ENCODE results near the gene USPL1.
A peak's percentile ranks its signal among the peaks of the same experiment; 100 is the strongest.
"Not testable (repeated sequence)": the region's sequence is repeated elsewhere in the genome, so short reads cannot be mapped to it uniquely, and the experiment has no call there.

The USPL1 gene

DNA sequence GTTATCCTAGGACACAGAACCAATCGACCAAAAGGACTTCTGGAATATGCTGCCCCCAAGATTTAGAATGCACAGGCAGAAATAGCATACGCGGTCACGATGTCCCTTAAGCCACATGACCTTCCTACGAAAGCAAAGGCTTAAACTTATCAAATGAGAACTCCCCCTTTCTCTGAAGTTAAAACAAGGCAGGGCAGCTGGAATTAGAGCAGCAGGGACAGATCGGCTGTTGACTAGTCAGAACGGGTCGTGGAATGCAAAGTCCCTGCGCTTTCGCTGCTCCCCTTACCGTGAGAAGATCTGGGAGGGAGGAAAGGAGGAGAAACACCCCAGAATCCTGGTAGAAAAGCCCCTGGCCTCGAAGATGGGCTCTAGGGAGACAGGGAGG is 799 bp upstream of the USPL1 start:
- DNase-seq (ENCODE audit: low spot score), result peak; percentile 98

DNA sequence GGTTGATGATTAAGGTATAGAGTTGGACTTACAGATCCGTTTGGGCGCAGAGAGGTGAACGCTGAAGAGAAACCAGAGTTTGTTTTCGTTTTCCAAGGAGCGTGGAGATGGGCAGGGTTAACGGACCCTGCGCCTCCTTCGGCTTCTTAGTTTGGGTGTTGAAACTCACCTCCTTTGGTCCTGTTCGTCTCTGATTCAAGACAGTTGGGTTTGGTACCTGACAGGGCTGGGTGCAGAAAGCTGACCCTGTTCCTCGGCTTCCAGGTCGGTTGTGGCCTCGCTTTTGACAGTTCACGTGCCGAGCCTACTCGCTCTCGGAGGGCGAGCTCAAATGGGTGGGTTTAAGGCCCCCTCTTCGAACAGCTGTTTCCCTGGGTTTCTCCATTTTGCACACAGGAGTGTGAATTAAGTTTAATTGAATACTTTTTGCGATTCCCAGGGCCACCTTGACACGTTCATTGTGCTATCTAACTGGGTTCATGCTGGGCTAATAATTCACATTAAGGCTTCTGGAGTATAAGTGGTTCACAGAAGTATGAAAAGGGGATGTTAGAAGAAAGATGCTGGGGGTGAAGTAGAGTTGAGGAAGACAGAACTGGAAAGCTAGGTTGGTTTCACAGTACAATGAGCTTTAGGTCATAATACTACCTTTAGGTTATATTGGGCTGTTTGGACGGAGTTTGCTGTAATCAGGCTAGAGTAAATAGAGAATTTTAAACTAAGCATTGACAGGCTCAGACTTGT is 638 bp downstream of the USPL1 start:
- DNase-seq (ENCODE audit: low spot score), result peak; percentile 37

DNA sequence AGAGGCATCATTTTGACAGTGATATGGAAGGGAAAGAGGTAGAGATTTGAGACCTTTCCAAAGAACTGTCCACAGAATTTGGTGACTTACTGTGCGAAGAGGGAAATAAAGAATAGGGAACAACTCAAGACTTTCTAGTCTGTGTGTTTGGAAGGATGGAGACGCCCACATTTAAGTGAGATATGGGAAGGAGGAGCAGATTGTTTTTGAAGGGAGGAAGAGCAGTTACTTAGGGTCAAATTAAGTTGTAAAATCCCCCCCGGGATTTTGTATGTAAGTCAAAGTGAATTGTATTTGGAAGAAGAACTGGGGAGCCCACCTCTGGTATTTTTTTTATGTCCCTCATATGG is 1.2 kb downstream of the USPL1 start:
- peak; percentile 32 for DNase-seq (ENCODE audit: low spot score)

DNA sequence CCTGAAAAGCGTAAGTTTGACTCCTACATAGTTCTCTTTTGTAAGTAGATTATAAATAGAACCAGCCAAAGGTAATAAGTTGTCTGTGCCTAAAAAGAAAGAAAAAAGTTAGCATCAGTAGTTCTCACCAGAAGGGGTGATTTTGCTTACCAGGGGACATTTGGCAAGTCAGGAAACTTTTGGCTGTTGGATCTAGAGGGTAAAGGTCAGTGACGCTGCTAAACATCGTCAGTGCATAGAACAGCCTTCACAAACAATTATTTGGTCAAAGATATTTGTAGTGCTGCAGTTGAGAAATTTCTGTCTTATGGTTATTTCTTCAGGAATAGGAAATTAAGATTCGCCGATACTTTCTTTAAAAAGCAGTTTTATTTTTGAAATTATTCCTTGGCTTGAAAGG is 2.0 kb downstream of the USPL1 start:
- no peak for DNase-seq (ENCODE audit: low spot score)

DNA sequence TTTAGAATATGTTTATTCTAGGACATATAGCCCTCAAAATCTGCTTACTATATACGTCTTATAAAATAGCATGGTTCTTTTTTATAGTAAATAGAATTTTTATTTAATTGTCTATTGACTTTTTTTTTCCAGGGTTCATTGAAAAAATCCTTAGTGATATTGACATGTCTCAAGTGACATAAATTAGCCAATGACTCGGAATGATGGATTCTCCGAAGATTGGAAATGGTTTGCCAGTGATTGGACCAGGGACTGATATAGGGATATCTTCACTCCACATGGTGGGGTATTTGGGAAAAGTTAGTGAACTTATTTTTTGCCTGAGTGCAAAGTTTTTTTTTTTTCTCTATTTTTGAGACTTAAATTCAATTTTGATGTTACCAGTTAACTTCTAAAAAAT is 3.2 kb downstream of the USPL1 start:
- no peak for DNase-seq (ENCODE audit: low spot score)

DNA sequence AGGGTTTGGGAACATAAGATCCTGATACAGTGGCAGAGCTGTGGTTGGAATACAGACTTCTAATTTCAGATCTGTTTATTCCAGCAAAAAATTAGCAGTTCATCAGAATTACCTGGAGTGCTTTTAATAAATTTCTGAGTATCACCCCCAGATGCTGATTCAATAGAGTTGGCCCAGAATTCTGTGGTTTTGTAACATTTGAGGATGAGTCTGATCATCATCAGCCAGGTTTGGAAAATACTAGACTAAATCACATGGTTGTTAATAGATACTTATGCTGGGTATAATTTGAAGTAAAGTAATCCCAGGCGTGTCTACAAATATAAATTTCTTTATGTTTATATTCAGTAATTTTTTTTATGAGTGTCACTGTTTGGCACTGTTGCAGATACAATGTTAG is 4.8 kb downstream of the USPL1 start:
- no peak for DNase-seq (ENCODE audit: low spot score)

DNA sequence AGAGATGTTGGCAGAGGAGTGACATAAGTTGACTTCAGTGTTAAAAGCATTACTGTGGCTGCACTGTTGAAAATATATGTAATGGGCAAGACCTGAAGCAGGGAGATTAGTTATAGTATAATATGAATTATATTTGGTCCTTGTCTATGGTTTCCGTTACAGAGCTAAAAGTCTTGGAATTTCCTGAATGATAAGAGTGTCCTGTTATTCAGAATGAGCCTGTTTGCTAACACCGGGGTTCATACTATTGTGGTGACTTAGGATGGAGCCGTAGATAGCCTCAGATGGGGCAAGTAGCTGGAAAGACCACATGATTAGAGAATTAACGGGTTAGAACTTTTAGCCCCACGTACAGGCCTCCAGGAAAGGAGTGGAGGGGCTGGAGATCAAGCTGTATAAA is 5.7 kb downstream of the USPL1 start:
- no peak for DNase-seq (ENCODE audit: low spot score)

DNA sequence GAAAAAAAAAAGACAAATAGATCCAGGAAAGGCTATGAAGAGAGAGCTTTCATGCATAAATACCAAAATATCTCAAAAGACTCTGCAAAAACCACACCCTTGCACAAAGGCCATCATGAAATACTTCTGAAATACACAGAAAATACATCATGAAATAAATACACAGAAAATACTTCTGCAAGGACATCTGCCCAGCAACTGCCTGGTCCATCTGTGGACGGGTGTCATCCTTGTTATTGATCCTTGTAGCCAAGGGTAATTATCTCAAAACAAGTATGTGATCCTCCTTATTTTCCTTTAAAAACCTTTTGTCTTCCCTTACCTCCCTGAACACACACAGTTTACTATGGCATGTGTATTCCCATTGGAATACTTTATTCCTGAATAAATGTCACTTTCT is 6.9 kb downstream of the USPL1 start:
- DNase-seq (ENCODE audit: low spot score), result no peak

DNA sequence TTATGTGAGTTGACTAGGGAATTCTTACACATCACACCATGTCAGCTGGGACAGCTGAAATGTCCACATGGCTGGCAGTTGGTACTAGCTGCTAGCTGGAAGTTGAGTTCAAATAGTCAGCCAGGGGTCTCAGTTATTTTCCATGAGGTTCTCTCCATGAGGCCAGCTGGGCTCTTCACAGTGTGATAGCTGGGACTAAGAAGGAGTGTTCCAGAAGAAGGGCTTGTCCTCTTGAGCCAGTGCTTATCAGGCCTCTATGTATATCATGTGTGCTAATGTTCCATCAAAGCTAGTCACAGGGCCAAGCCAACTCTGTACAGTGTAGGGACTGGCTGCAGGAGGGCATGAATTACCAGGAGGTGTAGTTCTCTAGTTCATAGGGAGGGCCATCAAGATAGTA is 11.8 kb downstream of the USPL1 start:
- DNase-seq (ENCODE audit: low spot score), result no peak

DNA sequence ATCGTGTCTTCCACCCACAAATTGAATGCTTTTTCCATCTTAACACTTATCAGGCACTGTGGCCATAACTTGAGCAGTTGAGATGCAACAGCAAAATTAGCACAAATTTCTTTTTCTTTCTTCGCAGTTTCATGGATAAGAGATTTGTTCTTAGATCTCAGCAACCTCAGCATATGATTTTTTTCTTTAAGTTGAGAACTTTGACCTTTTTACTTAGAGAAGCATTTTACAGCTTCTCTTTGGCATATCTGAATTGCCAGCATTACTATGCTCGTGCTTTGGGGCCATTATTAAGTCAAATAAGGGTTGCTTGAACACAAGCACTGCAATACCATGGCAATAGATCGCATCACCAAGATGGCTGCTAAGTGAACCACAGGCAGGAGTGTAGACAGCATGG is 16.1 kb downstream of the USPL1 start:
- no peak for DNase-seq (ENCODE audit: low spot score)

DNA sequence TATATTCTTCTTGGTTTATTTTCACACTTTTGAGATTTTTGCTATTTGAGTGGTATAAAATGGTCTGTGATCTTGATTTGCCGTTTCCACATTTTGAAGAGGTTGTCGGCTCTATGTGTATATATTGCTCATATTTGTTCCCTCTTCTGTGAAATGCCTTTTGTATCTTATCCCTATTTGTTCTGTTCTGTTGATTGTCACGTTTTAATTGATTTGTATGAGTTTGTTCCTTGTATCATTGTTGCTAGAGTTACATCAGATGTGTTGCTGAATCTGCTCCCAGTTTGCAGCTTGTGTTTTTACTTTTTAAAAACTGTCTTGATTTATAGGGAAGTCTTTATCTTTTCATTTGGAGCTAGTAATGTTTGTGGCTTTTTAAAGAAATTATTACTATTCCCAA is 17.1 kb downstream of the USPL1 start:
- DNase-seq (ENCODE audit: low spot score), result no peak

DNA sequence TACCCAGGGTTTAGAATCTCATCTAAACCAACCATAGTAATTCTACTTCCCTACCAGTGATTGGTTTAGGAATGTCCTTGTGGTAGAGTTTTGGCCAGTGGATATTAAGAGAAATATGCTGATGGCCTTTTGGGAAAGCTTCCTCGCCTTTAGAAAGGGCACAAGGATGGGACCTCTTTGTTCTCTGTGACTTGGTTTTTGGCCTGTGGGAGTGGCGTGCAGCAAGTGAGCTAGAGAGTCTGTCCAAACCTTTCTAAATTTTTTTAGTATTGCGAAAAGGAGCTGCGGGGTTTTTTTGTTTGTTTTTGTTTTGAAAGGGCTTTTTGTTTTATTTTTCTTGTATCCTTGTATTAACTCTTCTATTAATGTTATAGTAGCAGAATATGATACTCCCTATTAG is 20.6 kb downstream of the USPL1 start:
- no peak for DNase-seq (ENCODE audit: low spot score)

DNA sequence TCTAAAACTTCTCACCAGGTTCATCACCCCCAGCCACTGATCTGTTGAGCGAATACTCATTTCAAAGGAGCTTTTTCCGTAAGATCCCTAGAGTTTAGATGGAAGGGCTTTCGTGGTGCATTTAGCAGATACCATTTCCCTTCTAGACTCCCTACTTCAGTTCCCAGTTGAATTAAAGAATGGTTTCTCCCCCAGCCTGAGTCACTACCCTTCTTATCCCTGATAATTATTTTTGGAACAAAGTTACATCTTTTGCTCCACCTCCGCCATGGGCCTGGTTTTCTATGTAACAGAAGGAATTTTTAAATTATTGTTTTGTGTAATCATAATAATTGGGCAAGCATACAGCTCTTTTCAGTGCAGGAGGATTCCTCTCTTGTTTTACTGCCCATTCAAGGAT is 22.0 kb downstream of the USPL1 start:
- no peak for DNase-seq (ENCODE audit: low spot score)

DNA sequence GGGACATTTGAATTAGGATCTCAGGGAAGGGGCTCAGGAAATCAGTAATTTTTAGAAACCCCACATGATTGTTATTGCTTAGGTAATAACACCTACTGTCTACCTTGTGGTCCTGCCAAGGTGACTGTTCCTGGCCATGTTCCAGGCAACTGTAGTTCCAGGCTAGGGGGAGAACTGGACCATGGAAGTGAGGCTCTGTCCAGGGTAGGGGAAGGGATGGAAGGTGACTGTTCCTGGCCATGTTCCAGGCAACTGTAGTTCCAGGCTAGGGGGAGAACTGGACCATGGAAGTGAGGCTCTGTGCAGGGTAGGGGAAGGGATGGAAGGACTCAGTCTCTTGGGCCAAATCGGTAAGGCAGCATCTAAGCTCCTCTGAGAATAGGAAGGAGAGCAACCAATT is 23.5 kb downstream of the USPL1 start:
- not testable (repeated sequence) for DNase-seq (ENCODE audit: low spot score)

DNA sequence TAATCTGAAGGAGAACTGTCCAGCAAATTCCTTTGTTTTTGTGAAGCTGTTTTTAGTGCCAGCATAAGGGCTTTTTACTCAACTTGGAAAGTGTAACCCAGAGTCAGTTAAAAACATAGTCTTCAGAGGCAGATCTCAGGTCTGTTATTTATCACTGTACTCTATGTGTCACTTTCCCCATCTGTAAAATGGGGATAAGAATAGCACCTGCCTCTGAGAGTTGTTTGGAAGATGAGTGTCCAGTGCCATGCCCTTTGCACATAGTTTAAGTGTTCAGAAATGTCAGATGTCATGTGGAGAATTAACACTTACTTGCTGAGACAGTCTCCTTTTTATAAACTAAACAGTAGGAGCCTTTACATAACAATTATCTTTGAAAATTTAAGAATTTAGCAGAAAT is 27.9 kb downstream of the USPL1 start:
- no peak for DNase-seq (ENCODE audit: low spot score)

DNA sequence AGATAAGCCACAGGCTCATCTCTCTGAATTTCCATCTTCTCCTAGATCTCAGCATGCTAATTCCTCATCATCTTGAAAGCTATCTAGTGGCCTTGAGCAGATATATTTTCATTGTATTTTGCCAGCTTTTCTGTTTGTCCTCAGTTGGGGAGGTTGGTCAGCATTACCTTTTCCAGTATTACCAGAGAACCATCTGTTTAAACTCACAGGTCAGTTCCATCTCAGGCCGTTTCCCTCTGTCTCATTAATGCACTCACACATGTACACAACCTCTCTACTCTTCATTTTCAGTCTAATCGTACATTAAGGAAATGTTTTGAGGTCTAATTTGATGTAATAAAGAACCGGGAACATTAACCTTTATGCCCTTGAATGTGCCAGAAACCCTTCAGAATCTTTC is 29.7 kb downstream of the USPL1 start:
- no peak for DNase-seq (ENCODE audit: low spot score)

DNA sequence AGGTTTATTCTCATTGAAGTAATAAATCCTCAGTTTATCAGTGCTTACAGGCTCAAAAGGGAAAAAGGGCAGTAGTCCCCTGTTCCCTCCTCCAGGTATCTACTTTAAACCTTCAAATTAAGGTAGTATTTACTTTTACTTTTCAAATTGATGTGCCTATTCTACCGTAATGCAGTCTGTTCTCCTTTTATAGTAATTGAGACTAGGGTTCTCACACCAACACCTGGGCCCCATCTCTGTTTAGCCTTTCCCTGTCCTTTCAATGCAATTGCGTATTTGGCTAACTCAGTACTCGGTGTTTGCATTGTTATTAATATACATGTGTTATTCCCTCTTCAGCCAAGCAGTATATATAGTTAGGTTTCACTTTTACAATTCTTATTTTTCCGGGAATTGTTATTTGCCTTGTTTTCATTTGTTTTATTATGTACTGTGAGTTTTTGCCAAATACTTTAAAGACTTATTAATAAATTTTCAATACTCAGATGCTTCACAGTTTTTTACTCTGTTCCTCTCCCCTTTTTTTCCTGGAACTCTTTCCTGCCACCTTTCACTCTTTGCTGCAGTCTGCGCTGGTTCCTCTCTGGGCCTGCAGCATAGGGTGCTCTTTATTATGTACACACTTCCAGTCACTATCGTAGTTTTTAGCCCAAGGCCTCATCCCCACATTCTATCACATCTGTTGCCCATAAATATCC is 30.3 kb downstream of the USPL1 start:
- no peak for DNase-seq (ENCODE audit: low spot score)

DNA sequence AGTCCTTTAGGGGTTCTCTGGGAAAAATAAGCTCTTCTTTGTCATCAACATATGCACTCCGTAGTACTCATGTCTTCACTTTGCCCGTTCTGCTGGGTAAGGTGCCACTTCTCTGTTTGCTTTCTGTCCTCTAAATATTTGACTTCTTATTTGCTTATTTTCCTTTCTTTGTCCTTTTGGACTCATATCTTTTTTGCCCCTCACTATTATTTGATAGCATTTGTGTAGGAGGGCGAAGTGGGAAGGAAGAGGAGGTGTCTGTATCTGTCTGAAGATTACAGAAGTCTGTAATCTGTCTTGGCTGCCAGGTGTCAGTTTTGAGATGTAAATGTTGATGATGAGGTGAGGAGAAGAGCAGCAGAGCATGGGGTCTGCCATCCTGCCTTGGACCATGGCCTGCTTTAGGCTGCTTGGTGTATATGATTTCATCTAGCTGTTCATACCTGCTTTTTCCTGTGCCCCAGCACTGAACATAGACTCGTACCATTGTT is 30.8 kb downstream of the USPL1 start:
- DNase-seq (ENCODE audit: low spot score), result no peak

DNA sequence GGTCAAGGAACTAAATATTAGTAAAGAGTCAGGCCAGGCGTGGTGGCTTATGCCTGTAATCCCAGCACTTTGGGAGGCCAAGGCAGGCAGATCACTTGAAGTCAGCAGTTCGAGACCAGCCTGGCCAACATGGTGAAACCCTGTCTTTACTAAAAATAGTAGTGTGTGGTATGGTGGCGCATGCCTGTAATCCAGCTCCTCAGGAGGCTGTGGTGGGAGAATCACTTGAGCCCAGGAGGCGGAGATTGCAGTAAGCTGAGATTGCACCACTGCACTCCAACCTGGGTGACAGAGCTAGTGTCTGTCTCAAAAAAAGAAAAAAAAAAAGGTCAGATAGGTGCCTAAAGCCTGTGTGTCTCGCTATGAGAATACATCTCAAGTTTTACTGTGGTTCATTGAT is 33.9 kb downstream of the USPL1 start:
- not testable (repeated sequence) for DNase-seq (ENCODE audit: low spot score)

DNA sequence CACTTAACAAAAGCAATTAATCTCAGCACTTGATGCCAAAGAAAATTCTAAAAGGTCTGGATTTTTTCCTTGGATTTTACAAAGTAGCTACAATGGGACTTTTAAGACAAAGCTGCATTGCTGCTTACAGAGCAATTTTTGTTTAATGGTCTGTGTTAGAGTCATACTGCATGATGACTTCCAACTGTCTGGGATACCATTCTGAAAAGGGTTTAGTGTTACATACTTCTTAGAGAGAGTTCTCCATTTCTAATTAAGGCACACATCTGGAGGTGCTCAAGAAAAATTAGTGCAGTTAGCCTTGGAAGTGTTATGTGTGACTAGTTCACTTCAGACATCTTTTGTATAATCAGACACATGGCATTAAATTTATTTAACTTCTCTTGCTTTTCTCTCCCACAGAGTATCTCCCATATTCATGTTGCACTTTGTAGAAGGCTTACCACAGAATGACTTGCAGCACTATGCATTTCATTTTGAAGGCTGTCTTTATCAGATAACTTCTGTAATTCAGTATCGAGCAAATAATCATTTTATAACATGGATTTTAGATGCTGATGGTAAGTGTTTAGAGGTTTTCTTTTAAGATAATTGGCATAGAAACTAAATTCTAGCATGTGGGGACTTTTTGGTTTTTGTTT is 35.1 kb downstream of the USPL1 start:
- no peak for DNase-seq (ENCODE audit: low spot score)

DNA sequence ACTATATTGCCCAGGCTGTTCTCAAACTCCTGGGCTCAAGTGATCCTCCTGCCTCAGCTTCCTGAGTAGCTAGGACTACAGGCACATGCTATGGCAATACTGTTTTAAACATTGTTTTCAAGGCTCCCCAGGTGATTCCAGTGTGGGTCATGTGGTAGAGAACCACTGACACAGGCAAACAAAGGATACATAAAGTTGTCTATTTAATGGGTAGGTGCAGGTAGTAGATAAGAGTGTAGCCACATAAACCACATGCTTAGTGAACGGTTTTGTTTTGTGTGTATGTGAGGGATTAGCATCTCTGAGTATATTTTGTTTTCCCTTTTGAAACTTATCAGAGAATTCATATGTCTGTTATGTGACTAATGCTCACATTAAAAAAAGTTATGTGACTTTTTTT is 36.7 kb downstream of the USPL1 start:
- no peak for DNase-seq (ENCODE audit: low spot score)

DNA sequence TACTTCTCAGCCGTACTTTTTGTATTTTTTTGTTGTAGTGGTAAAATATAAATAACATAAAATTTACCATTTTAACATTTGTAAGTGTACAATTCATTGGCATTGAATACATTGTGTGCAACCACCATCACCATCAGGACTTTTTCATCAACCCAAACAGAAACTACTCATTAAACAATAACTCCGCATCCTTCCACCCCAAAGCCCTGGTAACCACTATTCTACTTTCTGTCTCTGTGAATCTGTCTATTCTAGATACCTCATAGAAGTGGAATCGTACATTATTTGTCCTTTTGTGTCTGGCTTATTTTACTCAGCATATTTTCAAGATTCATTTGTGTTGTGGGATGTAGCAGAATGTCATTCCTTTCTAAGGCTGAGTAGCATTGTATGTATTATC is 38.5 kb downstream of the USPL1 start:
- no peak for DNase-seq (ENCODE audit: low spot score)

DNA sequence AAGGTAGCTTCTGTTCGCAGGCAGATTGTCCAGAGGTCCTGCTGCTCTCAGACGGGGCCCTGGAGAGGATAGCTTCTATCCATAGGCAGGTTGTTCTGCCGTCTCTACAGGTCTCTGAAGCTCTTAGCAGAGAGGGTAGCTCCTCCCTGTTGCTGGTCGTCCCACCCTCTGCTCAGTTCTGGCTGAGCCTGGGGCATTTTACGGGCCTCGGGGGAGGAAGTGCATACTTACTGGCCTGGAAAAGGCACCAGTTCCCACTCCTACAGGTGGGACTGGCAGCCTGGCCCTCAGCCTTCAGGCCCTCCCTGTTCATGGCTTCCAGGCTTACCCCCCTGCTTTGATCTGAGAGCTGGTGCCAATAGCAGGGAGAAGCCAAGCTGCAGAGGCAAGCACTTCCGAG is 42.3 kb downstream of the USPL1 start:
- no peak for DNase-seq (ENCODE audit: low spot score)

All from pons (tissue), 1 donor.